CD4-positive, alpha-beta T cell (primary cell): Measurements from ENCODE around the gene AFAP1. TPM values are rescaled to one million over a fixed set of nuclear protein-coding genes. Genes with fewer than 3 reads are reported as not detected.

Experiments
- ATAC-seq: fragments of 200-7000 bp; cut with Tn5 transposase; one replicate; pipeline ENCODE4 v1.10.0; 2022; ENCODE audit warnings: mild to moderate bottlenecking; ENCODE audit not compliant: poor library complexity
- CTCF ChIA-PET: fragments of 350-600 bp; sonication (Branson Sonifier 250); formaldehyde crosslinking; loops from one replicate; lab custom pipeline; 2021; ENCODE audit warnings: antibody characterized with exemption, inconsistent platforms; lab: Charles Lee
- POLR2A ChIA-PET: fragments of 350-600 bp; sonication (Branson Sonifier 250); formaldehyde crosslinking; loops from one replicate; lab custom pipeline; 2021; ENCODE audit warnings: antibody characterized with exemption, inconsistent platforms; lab: Charles Lee
- DNase-seq, 14 experiments: peaks; one replicate each; pipeline ENCODE4 v3.0.0-alpha.2; 2013 to 2020; ENCODE audit warnings: mixed read lengths in 2 of 14
- H3K27ac ChIP-seq, 2 donors: one replicate each; pipeline versions ENCODE4 v1.5.1 to v1.7.0; 2013; ENCODE audit warnings: low read length in 2 of 2, low read depth in 1 of 2, mild to moderate bottlenecking in 1 of 2
- H3K27me3 ChIP-seq, 2 experiments: 1 replicate in 1 of 2; 2 replicates in 1 of 2; pipeline versions ENCODE4 v1.6.1 to v1.7.0; 2013; ENCODE audit warnings: low read length in 2 of 2, control low read depth in 1 of 2, mild to moderate bottlenecking in 1 of 2, moderate library complexity in 1 of 2; ENCODE audit not compliant: insufficient read depth in 2 of 2, control insufficient read depth in 1 of 2
- H3K36me3 ChIP-seq: one replicate; pipeline ENCODE4 v1.6.1; 2013; ENCODE audit warnings: low read length, control low read depth; ENCODE audit not compliant: insufficient read depth
- H3K4me1 ChIP-seq: one replicate; pipeline ENCODE4 v1.6.1; 2013; ENCODE audit warnings: low read length, control low read depth; ENCODE audit not compliant: insufficient read depth
- H3K4me3 ChIP-seq: one replicate; pipeline ENCODE4 v1.5.1; 2013; ENCODE audit warnings: mild to moderate bottlenecking, low read length, moderate library complexity
- H3K9me3 ChIP-seq, 2 experiments: 1 replicate in 1 of 2; 2 replicates in 1 of 2; pipeline versions ENCODE4 v1.6.1 to v1.7.0; 2013; ENCODE audit warnings: low read length in 2 of 2, mild to moderate bottlenecking in 2 of 2, control low read depth in 1 of 2, moderate library complexity in 1 of 2; ENCODE audit not compliant: control insufficient read depth in 1 of 2, insufficient read depth in 1 of 2
- H3K27ac Mint-ChIP-seq: one replicate; pipeline ENCODE4 v1.8.0; 2020; ENCODE audit warnings: mixed read lengths
- H3K27me3 Mint-ChIP-seq: one replicate; pipeline ENCODE4 v1.8.0; 2021; ENCODE audit warnings: mixed read lengths
- H3K36me3 Mint-ChIP-seq: one replicate; pipeline ENCODE4 v1.8.0; 2021; ENCODE audit warnings: low read depth, mixed read lengths
- H3K4me1 Mint-ChIP-seq: one replicate; pipeline ENCODE4 v1.8.0; 2021; ENCODE audit warnings: low read depth, mixed read lengths
- H3K4me3 Mint-ChIP-seq: one replicate; pipeline ENCODE4 v1.8.0; 2020; ENCODE audit warnings: mild to moderate bottlenecking, mixed read lengths
- H3K9me3 Mint-ChIP-seq: one replicate; pipeline ENCODE4 v1.8.0; 2020; ENCODE audit warnings: mixed read lengths
- CTCF ChIP-seq: fragments of 200-600 bp; IDR thresholded peaks from one replicate; pipeline ENCODE4 v1.8.0; 2022; ENCODE audit warnings: antibody characterized with exemption, mild to moderate bottlenecking
- intact Hi-C, 2 experiments: fragments of 100-400 bp; cut with DNase I in 1 of 2; cut with micrococcal nuclease in 1 of 2; formaldehyde crosslinking; loops; one replicate each; pipeline versions ENCODE4 v1.15.1 to v1.9.0; 2023 to 2025; cut with DNase I, micrococcal nuclease
- total RNA-seq, 174 experiments: library from RNA in 2 of 174; stranded (reverse) in 2 of 174; gene quantifications; one replicate each; pipeline ENCODE4 v1.2.3 and lab custom pipeline; 2021 to 2026

The AFAP1 gene
- total RNA-seq, 2 experiments from 2014 or later, result 9.8 to 10.9 TPM

- Histone ChIP-seq H3K27ac (no peak overlapping the region), H3K4me1 (peaks cover 7% of the 10 kb centered on the region), H3K9me3 (no peaks in the 10 kb centered on the region), H3K36me3 (no peaks in the 10 kb centered on the region), H3K4me3 (no peak overlapping the region), H3K27me3 (no peaks in the 10 kb centered on the region)
- POLR2A ChIA-PET, result no interaction called here
- no peak overlapping the region for H3K4me3 Mint-ChIP-seq
- CTCF ChIA-PET, result no interaction called here
- DNase-seq, result no peak
- no peak for ATAC-seq
- TF ChIP-seq CTCF, result no peak
- H3K4me1 Mint-ChIP-seq, result peaks cover 32% of the 10 kb centered on the region
- no peak overlapping the region for H3K27ac Mint-ChIP-seq
- no peaks in the 10 kb centered on the region for H3K36me3 Mint-ChIP-seq
- intact Hi-C loops, result no loop called here
- no peaks in the 10 kb centered on the region for H3K9me3 Mint-ChIP-seq
- H3K27me3 Mint-ChIP-seq, result no peaks in the 10 kb centered on the region
Observed at GRCh38 chr4:7898385-7898784, 41.3 kb downstream of the AFAP1 start.

- CTCF ChIA-PET, result no interaction called here
- Mint-ChIP-seq H3K36me3 (no peaks in the 10 kb centered on the region), H3K4me3 (no peak overlapping the region), H3K27ac (no peak overlapping the region), H3K4me1 (peaks cover 28% of the 10 kb centered on the region), H3K9me3 (no peaks in the 10 kb centered on the region), H3K27me3 (no peaks in the 10 kb centered on the region)
- H3K27ac ChIP-seq, result no peak overlapping the region
- intact Hi-C loops, result no loop called here
- H3K9me3 ChIP-seq, result no peaks in the 10 kb centered on the region
- no peak for TF ChIP-seq CTCF
- H3K4me1 ChIP-seq, result peaks cover 7% of the 10 kb centered on the region
- H3K27me3 ChIP-seq, result no peaks in the 10 kb centered on the region
- DNase-seq (no peak), ATAC-seq (no peak)
- no peaks in the 10 kb centered on the region for H3K36me3 ChIP-seq
- POLR2A ChIA-PET, result no interaction called here
- no peak overlapping the region for H3K4me3 ChIP-seq
Observed at GRCh38 chr4:7897811-7898210, 41.9 kb downstream of the AFAP1 start.

GRCh38 chr4:7894677-7895181 is 44.9 kb downstream of the AFAP1 start:
- Mint-ChIP-seq H3K9me3 (no peaks in the 10 kb centered on the region), H3K27ac (no peak overlapping the region), H3K36me3 (peaks cover 3% of the 10 kb centered on the region), H3K4me3 (no peak overlapping the region), H3K4me1 (peaks cover 20% of the 10 kb centered on the region), H3K27me3 (no peaks in the 10 kb centered on the region)
- intact Hi-C loops, result no loop called here
- no peaks in the 10 kb centered on the region for H3K36me3 ChIP-seq
- no peaks in the 10 kb centered on the region for H3K4me1 ChIP-seq
- POLR2A ChIA-PET, result no interaction called here
- H3K4me3 ChIP-seq, result no peak overlapping the region
- H3K27me3 ChIP-seq, result no peaks in the 10 kb centered on the region
- TF ChIP-seq CTCF, result no peak
- DNase-seq, result no peak
- H3K27ac ChIP-seq, result no peak overlapping the region
- ATAC-seq, result no peak
- CTCF ChIA-PET, result interaction anchor here (1.2 kb wide), 1 partner anchor 14 kb away, joined by 5 read pairs; no protein-coding TSS in a partner anchor
- H3K9me3 ChIP-seq, result no peaks in the 10 kb centered on the region
